Measurements from ENCODE around the gene MPHOSPH6.
"Not testable (repeated sequence)": the region's sequence is repeated elsewhere in the genome, so short reads cannot be mapped to it uniquely, and the experiment has no call there.

The MPHOSPH6 gene

DNA sequence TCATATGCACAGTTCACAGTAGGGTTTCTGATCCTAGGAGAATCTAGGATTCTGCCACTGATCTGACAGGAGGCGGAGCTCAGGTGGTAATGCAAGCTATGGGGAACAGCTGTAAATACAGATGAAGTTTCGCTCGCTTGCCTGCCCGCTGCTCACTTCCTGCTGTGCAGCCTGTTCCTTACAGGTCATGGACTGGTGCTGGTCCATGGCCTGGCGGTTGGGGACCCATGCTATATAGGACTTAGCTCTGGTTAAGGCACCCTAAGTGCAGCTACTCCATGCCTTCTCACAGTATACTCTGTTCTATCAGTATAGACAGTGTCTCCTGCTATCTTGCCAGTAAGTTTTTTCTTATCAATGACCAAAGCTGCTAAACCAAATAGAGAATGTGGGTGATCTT lies 2.4 kb downstream of the MPHOSPH6 start:
- DNase-seq, result no peak

DNA sequence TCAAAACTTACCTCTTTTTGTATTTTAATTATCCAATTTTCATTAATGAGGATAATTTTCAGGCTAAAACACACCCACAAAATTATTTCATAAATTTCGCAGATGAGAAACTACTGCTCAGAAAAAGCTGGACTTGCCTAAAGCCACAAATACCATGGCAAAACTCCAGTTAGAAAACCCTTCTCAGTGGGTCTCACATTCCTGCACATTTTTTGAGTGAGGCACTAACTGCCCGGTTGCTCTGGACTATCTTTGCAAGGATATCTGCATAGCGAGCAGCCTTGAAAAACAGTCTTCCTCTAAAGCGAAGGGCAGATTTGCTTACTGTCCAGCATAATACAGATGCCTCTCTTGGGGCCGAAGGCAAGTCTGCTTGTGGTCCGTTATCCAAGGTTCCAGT lies 9.8 kb downstream of the MPHOSPH6 start:
- DNase-seq, result no peak

DNA sequence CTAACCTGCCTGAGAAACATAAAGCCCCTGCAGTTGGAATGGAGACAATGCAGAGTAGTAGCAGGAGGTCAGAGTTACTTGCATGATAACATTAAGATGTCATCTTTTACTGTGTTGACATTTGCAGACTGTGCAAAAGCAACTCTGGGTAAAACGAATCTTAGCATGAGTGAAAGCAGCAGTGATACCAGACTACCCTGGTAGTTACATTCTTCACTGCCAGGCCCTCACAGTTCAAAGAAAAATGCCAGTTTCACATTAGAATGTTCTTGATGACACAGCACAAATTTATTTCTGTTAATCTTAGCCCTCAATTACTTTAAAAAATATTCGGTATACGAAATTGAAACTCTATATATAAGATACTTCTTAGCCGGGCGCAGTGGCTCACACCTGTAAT lies 12.2 kb downstream of the MPHOSPH6 start:
- no peak for DNase-seq

DNA sequence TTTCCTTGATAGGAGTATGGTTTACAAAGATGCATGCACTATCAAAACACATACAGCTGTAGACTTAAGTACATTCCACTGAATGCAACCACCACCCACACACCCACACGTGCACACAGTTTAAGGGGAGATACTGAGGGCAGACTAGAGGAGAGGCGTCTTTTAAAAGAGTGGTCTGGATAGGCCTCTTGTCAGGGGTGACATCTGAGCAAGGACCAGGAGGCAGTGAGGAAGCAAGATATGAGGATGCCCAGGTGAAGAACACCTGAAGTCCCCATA lies 12.6 kb downstream of the MPHOSPH6 start:
- DNase-seq, result no peak

DNA sequence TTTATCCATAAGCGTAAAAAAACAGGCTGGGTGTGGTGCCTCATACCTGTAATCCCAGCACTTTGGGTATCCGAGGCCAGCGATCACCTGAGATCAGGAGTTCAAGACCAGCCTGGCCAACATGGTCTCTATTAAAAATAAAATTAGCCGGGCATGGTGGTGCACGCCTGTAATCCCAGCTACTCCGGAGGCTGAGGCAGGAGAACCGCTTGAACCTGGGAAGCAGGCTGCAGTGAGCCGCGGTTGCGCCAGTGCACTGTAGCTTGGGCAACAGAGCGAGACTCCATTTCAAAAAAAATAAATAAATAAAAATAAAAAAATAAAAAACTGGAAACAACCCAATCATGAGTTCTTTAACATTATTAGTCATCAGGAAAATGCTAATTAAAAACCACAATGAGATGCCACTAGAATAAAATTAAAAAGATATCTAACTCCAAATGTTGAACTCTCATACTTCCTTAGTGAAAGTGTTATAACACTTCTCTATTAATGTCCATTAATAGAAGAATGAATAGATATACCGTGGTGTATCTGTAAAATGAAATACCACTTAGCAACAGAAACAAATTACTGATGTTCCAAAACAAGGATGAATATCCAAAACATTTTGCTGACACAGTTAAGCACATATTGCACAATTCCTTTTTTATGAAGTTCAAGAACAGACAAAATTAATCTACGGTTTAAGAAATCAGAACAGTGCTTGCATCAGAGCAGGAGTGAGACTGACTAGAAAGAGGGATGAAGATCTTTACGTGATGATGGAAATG lies 13.1 kb downstream of the MPHOSPH6 start:
- no peak for DNase-seq

DNA sequence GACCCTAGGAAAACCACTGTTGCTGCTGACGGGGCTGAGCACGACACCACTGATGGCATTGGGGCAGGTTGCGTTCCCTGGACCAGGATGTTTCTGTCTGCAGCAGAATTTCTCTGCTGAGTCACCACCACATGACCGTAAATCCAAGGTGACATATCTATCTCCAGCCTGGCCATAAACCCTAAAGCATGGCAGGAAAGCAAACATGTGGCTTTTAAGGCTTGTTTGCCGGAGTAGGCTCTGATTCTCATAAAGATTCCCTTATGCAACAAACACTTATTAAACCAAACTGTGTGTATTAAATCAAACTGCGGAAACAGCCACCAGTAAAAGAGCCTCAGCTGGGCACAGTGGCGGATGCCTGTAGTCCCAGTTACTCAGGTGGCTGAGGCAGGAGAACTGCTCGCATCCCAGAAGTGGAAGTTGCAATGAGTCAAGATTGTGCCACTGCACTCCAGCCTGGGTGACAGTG lies 17.3 kb downstream of the MPHOSPH6 start:
- no peak for DNase-seq

DNA sequence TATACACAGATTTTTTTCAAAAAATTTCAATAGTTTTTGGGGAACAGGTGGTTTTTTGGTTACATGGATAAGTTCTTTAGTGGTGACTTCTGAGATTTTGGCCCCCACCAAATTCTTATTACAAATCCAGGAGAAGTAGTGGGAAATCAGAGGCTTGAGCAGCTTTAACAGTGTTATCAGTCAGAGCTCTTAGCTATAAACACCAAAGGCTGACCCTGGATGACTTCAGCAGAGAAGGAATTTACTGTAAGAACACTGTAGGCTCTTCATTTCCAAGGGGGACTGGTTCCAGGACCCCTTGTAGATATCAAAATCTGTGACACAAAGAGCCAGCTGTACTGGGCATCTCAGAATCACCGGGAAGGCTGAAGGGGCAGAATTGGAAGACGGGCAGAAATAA lies 17.8 kb downstream of the MPHOSPH6 start:
- DNase-seq, result no peak

DNA sequence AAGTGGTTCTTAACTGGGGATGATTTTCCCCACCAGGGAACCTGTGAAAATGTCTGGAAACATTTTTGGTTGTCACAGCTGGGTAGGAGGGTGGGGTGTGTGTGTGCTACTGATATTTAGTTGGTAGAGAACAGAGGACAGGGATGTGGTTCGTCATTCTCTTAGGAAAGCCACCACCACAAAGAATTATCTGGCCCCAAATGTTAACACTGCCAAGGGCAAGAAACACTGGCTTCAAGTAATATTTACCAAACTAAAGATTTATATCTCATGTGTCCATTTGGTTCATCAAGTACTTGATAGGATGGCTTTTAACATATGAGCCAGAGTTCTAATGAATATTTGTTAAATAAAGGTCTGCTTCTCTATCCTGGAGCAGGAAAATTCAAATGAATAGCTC lies 19.5 kb downstream of the MPHOSPH6 start:
- no peak for DNase-seq

DNA sequence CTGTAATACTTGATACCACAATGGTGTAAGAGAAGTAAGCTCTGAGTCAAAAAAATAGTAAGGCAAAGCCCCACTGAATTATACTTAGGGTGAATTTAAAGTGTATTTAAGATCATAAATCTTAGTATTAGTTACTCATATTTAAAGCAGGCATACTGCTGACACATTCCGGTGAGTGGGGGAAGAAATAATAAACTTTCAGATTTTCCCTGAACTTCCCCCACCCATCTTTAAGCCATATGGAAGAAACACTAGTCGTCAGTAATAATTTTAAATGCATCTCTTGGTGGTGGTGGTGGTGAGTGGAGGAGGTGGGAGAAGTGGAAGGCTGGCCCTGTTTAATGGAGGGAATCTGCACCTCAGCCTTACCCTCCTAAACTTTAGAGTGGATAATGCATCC lies 20.5 kb downstream of the MPHOSPH6 start:
- no peak for DNase-seq

DNA sequence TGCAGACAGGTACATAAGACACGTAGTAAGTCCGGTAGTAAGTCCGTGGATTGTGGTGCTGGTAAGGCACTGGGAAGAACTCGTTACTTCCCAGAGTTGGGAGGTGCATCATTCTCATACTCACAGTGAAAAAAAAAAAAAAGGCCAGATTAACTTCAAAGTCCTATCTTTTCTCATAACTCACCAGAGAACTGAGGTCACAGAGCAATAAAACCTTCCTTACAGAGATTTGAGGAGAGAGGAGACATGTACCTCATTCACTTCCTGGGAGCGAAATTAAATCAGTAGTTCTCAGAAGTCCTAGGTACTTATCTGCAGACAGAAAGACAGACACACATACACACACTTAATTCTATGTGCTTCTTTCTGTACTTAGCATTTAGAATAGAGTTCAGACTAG lies 22.5 kb downstream of the MPHOSPH6 start:
- DNase-seq, result no peak

DNA sequence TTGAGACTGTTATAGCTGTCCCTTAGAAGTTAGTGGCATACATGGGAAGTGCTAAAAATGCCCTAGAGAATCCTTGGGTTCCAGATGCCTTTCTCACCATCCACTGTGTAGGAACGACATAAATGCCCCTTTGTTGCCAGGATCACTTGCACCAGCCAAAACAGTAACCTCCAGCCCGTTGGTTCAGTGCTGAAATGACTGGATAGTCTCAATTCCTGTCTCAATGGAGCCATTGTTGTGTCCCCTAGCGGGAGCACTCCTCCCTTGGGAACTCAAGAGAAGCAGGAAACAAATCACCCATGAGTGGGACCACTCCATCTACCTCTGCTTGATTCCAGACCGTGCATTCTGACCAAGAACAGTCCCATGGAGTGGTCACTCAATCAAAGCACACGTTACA lies 23.1 kb downstream of the MPHOSPH6 start:
- no peak for DNase-seq

DNA sequence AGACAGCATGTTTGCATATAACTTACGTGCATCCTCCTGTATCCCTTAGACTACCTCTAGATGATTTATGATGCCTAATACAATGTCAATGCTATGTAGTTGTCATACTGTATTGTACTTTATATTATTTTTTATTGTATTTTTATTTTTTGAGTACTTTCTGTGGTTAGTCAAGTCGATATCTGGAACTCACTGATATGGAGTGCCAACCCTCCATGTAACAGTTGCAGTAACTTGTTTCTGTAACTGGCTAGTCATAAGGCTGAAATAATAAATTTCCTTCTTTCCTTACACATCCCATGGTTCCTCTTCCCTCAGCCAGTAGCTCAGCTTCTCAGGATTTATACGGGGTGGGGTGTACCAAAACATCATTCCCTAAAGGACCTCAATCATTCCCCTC lies 23.5 kb downstream of the MPHOSPH6 start:
- no peak for DNase-seq

DNA sequence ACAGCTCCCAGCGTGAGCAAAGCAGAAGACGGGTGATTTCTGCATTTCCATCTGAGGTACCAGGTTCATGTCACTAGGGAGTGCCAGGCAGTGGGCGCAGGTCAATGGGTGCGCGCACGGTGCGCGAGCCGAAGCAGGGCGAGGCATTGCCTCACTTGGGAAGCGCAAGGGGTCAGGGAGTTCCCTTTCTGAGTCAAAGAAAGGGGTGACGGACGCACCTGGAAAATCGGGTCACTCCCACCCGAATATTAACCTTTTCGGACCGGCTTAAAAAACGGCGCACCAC lies 30.8 kb downstream of the MPHOSPH6 start:
- DNase-seq, result not testable (repeated sequence)

DNA sequence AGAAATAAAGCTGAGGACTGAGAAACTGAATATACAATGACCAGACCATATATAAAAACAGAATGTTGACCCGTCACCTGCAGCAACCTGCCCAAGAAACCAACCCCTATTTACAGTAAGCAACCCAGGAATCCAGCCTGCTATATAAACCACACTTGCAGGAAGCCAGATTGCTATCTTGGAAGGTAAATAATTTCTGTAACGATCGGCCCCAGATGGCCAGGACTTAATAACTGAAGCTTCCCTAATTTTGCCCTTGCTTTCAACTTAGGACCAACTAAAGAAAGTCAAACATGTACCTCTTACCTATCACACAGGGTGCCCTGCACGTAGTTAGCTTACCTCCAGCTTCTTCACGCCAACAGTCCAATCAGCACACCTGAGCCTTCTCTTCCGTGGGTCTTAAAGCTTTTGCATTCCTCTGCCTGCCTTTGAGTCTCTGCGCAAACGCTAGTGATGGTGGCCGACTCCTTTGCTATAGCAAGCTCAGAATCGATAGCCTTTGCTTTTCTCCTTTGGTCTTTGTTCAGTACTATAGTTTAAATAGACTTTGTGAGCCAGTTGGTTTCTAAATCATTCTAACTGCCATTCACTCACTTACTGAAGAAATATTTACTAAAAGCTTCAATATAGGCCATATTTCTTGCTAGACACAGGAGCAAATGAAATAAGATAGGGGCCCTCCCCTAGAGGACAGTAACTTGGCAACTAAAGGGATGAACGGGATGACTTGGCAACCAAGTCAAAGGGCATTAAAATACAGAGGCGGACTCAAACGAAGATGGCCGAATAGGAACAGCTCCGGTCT lies 31.3 kb downstream of the MPHOSPH6 start:
- DNase-seq, result no peak

DNA sequence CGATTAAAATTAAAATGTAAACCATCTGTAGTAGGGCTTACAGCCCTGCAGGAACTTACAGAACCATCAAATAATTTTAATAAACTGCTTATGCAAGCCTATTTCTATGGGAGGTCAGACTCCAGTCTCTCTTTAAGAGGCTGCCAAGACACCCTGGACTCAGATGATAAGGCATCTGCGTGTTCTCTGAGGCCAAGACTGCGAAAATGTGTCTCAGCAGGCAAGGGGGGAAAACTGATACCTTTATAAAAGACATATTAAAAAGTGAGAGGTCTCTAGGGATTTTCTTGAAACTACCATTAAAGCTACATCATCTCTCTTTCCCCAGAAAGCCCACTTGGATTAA lies 32.2 kb downstream of the MPHOSPH6 start:
- DNase-seq, result no peak

DNA sequence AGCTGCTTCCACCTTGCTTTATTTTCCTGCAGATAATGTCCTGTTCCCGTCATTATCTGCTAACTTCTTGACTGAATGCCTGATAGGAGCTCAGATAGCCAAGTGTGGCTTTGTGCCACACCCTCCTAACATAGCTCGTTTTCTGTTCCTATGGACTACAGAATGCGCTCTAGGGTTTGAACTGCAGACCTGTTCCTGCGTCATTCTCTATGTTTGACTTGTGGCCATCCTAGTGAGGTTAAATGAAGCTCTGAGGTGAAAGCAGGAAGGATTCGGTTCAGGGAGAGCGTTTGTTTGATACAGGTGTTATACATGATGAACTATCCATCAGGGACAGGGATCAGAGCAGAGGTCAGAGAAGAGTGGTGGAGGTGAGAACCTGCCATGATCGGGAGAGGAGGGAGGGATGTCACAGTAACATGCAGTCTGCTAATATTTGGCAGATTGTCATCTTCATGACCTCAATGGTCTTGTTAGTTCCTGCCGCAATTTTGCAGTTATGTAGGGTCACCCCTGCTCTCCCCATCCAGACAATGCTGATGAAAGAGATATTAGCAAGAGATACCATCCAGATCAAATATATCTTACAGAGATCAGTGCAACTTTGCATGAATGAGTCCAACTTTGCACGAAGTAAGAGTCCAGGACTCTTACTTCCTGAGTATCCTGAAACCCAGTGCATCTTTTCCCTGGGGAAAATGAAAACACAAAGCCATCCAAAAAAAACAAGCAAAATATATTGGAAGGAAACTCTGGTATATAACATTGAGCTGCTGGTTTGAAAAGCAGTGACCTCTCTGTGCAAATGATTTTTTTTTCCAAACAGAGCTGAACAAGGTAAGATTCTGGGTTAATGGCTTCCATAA lies 32.8 kb downstream of the MPHOSPH6 start:
- no peak for DNase-seq

DNA sequence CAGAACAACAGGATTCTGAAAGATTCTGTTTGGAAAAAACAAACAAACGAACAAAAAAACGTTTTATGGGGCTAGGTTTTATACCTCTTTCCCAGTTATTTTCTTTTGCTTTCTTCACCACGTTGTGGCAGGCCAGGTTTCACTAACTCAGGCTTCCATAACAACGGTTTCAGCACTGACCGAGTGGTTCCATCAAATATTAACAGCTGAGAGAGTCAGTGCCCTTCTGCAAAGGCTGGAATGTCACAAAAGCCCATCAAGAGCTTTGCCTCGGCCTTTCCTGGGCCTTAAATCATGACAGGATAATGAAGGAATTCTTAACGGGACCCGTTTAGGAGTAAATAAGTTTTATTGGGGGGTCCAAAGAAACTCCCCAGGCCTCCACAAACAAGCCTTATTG lies 34.2 kb downstream of the MPHOSPH6 start:
- DNase-seq, result no peak

DNA sequence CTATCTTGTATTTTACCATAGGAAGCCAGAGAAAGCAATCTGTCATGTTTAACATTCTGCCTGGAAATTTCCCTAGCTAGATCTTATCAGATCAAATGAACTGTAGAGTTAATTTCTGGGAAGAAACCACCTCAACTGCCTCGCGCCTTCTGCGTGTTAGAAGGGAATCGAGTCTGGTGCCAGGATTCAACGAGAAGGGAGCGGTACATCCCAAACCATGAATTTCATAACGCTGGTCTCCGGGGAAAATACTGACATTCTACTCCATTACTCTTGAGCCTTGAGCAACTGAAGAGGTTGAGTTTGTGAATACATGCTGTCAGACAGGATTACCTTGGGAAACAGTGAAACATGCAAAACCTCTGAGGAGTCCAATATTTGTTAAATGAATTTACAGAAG lies 35.2 kb downstream of the MPHOSPH6 start:
- no peak for DNase-seq

DNA sequence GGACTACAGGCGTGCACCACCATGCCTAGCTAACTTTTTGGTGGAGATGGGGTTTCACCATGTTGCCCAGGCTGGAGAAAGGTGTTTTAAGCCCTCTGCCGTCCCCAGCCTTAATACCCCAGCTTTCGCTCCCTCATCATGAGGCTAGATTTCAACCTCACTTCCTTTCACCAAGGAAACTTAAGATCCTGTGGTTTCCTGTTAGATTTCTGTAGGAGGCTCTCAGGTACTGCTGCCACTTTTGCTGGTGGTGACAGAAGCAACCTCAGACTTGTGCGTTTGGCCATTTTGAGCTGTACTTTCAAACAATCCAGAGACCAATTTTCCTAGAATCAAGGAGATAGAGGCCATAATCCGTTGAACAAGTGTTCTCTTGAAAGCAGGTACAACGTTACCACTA lies 36.2 kb downstream of the MPHOSPH6 start:
- DNase-seq, result no peak

DNA sequence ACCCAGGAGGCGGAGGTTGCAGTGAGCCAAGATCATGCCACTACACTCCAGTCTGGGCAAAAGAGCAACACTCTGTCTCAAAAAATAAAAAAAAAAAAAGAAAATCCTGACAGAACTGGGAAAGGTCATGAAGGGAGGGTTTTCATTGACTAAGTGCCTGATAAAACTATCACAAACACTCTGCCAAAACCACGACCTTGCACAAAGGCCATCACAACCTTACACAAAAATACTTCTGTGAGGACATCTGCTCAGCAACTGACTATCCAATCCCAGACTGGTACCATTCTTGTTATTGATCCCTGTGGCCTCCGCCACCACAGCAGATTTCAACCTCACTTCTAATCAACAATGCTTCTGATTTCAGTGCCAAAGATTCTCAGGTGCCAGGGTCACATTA lies 40.1 kb downstream of the MPHOSPH6 start:
- no peak for DNase-seq

DNA sequence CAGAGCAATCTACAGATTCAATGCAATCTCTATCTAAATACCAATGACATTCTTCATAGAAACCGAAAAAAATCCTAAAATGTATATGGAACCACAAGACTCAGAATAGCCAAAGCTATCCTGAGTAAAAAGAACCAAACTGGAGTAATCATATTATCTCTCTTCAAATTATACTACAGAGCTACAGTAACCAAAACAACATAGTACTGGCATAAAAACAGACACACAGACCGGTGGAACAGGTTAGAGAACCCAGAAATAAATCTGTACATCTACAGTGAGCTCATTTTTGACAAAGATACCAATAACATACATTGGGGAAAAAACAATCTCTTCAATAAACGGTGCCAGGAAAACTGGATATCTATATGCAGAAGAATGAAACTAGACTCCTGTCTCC lies 45.4 kb downstream of the MPHOSPH6 start:
- DNase-seq, result no peak

DNA sequence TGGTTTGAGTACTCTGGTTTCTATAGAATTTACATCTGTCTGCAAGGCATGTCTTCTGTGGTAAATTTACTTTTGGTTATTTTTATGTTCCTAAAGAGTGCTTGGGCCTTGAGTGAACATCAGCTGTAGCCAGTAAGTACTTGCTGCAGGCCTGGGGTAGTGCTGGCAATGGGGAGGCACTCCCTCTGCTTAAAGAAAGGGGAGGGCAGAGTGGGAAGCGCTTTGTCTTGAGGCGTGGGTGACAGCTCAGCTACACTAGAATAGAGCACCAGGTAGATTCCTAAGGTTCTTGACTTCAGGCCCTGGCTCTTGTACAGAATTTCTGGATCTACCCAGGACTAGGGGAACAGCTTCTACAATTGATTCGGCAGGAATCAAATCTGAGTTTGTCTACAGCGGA lies 50.6 kb downstream of the MPHOSPH6 start:
- DNase-seq, result no peak

DNA sequence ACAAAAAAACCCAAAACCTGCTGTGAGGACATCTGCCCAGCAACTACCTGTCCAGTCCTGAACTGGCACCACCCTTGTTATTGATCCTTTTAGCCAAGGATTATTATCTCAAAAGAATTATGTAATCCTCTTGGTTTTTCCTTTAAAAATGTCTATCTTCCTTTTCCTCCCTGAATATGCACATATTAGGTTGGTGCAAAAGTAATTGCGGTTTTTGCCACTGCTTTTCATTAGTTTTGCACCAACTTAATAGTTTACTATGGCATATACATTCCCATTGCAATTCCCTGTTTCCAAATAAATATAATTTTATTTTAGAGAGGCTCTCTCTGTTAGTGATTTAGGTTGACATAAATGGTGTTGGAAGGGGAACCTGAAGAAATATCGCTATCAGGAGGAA lies 51.3 kb downstream of the MPHOSPH6 start:
- DNase-seq, result no peak

DNA sequence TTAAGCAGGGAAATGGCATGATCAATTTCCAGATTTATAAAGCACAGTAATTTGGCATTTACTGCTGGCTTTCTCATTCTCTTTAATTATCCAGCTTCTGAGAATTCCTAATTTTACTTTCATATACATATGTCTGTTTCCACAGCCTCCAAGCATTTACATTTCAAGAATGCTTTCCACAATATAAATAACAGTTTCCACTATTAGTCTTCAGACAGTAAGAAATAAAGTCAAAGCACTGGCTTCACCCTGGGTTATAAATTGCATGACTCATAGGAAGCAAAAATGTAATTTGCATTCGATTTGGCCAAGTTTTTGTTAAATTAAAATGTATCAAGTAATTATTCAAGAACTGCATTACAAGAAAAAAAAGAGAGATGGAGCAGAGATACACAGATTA lies 53.5 kb downstream of the MPHOSPH6 start:
- no peak for DNase-seq

Measured in NCI-H1436 treated with DMSO at 0.1 percent for 48 hours (cell line).